ENCODE results near the gene ZNF75A. TPM values are rescaled to one million over a fixed set of nuclear protein-coding genes. Genes with fewer than 3 reads are reported as not detected.
"Not testable (repeated sequence)": the region's sequence is repeated elsewhere in the genome, so short reads cannot be mapped to it uniquely, and the experiment has no call there.

ZNF75A gene
- total RNA-seq, 1 donor from 2014 or later = 27.0 TPM

DNA sequence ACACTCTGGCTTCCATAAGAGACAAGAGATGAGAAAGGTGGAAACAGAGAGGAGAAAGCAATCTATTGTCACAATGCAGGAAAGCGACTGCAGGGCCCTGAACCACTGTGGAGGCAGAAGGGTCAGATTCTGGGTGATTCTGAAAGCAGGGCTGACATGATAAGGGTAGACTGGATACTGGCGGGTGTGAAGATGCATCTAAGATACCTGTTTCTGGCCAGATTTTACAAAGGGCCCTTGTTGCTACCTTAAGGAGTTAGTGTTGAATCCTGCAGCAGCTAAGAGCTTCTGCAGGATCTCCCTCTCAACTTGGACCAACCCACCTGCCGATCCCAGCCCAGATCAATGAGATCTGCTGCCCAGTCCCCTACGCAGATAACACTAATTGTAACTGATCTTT, 42.8 kb upstream of the ZNF75A start:
- DNase-seq (ENCODE audit: low spot score) = no peak
- Mint-ChIP-seq H3K9me3 (ENCODE audit: unreplicated experiment) (no peaks in the 10 kb centered on the region), H3K27me3 (ENCODE audit: unreplicated experiment) (peaks cover 7% of the 10 kb centered on the region), H3K27ac (ENCODE audit: unreplicated experiment) (no peak overlapping the region), H3K4me1 (ENCODE audit: unreplicated experiment) (peaks cover 2% of the 10 kb centered on the region), H3K4me3 (ENCODE audit: unreplicated experiment) (peak overlapping the region; percentile 43), H3K36me3 (ENCODE audit: low read depth, unreplicated experiment) (peaks cover 10% of the 10 kb centered on the region)
- no peak for TF ChIP-seq CTCF (IDR thresholded peaks at IDR 0.05; ENCODE audit: unreplicated experiment)

DNA sequence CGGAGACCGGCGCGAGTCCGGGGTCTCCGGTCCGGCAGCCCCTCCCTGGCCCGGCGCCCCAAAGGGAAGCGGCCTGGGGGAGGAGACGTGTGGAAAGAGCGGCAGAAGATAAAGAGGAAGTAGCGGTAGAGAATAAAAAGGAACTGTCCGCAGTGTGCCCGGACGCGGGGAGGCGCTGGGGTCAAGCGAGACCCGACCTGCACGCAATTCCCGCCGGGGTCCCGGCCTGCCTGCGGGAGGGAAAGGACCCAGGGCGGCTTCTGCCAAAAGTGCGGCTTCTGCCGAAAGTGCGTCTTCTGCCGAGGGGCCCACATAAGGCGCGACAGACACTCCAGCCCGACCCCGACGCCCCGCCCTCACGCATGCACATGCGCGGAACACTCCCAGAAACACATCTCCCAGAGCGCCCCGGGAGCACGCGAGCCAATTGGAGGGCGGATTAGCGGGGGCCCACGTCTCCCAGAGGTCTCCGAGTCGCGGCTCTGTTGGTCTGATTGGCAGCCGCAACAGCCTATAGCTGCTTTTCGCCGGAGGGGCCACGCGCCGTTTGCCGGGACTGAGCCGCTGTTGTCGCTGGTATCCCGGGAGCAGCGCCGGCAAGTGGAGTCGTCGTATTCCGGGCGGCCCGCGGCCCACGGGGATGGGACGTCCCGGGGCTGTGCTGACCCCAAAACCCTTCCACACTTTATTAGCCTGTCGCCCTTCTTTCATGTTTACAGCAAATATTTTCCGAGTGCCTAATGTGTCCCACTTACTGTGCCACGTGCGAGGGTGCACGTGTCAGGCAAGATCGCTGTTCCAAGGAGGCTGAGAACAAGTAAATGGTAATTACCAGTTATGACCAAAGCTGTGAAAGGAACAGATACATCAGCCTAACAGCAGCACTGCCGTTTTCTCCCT, 40.9 kb upstream of the ZNF75A start:
- peak; percentile 75 for DNase-seq (ENCODE audit: low spot score)
- H3K36me3 Mint-ChIP-seq (ENCODE audit: low read depth, unreplicated experiment) = peaks cover 14% of the 10 kb centered on the region
- H3K27ac Mint-ChIP-seq (ENCODE audit: unreplicated experiment) = peak overlapping the region; percentile 54
- H3K9me3 Mint-ChIP-seq (ENCODE audit: unreplicated experiment) = no peaks in the 10 kb centered on the region
- peak overlapping the region; percentile 76 for H3K4me3 Mint-ChIP-seq (ENCODE audit: unreplicated experiment)
- peaks cover 2% of the 10 kb centered on the region for H3K4me1 Mint-ChIP-seq (ENCODE audit: unreplicated experiment)
- TF ChIP-seq CTCF (IDR thresholded peaks at IDR 0.05; ENCODE audit: unreplicated experiment) = no peak
- H3K27me3 Mint-ChIP-seq (ENCODE audit: unreplicated experiment) = peaks cover 3% of the 10 kb centered on the region

DNA sequence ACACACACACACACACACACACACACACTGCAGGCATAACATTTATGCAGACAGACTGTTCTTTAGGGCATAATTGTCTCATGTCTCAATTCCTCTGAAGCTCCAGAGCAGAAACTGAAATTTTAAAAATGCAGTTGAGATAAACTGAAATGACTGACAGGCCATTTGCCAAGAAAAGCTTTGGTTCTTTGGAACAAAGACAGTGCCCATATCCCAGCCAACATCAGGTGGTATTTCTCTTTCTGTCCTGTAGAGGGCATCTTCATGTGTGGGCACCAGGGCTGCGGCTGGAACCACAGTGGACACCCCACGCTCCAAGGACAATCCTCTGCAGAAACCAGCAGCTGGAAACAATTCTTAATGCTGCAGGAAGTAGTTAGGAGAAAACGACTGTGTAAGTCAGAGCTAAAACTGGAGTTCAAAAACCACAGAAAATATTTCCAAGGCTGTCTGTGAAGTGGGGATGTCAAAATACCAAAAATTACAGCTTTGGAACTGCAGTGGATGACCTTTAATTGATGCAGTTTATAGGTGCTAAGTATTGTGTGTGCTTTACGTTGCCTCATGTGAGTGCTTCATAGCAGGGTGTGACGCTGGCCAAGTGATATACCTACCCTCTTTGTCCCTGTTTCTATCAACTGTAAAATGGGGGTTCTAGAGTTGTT, 38.3 kb upstream of the ZNF75A start:
- Mint-ChIP-seq H3K4me1 (ENCODE audit: unreplicated experiment) (peaks cover 2% of the 10 kb centered on the region), H3K27me3 (ENCODE audit: unreplicated experiment) (no peaks in the 10 kb centered on the region), H3K4me3 (ENCODE audit: unreplicated experiment) (peak overlapping the region; percentile 51), H3K9me3 (ENCODE audit: unreplicated experiment) (no peaks in the 10 kb centered on the region), H3K36me3 (ENCODE audit: low read depth, unreplicated experiment) (peaks cover 14% of the 10 kb centered on the region), H3K27ac (ENCODE audit: unreplicated experiment) (no peak overlapping the region)
- peak; percentile 63 for TF ChIP-seq CTCF (IDR thresholded peaks at IDR 0.05; ENCODE audit: unreplicated experiment)
- no peak for DNase-seq (ENCODE audit: low spot score)

GRCh38 chr16:3268294-3268693, 37.0 kb upstream of the ZNF75A start:
- no peak for DNase-seq (ENCODE audit: low spot score)
- H3K36me3 Mint-ChIP-seq (ENCODE audit: low read depth, unreplicated experiment) = peaks cover 8% of the 10 kb centered on the region
- no peak for TF ChIP-seq CTCF (IDR thresholded peaks at IDR 0.05; ENCODE audit: unreplicated experiment)
- H3K4me1 Mint-ChIP-seq (ENCODE audit: unreplicated experiment) = peaks cover 2% of the 10 kb centered on the region
- no peaks in the 10 kb centered on the region for H3K27me3 Mint-ChIP-seq (ENCODE audit: unreplicated experiment)
- H3K9me3 Mint-ChIP-seq (ENCODE audit: unreplicated experiment) = no peaks in the 10 kb centered on the region
- no peak overlapping the region for H3K27ac Mint-ChIP-seq (ENCODE audit: unreplicated experiment)
- no peak overlapping the region for H3K4me3 Mint-ChIP-seq (ENCODE audit: unreplicated experiment)

- not testable (repeated sequence) for H3K27ac Mint-ChIP-seq (ENCODE audit: unreplicated experiment); H3K36me3 Mint-ChIP-seq (ENCODE audit: low read depth, unreplicated experiment)
Observed at GRCh38 chr16:3270718-3271117, 34.6 kb upstream of the ZNF75A start.

GRCh38 chr16:3271281-3271680, 34.0 kb upstream of the ZNF75A start:
- not testable (repeated sequence) for H3K4me3 Mint-ChIP-seq (ENCODE audit: unreplicated experiment); H3K27ac Mint-ChIP-seq (ENCODE audit: unreplicated experiment); H3K36me3 Mint-ChIP-seq (ENCODE audit: low read depth, unreplicated experiment); H3K27me3 Mint-ChIP-seq (ENCODE audit: unreplicated experiment); DNase-seq (ENCODE audit: low spot score); H3K4me1 Mint-ChIP-seq (ENCODE audit: unreplicated experiment); H3K9me3 Mint-ChIP-seq (ENCODE audit: unreplicated experiment)

More at GRCh38 chr16:3270718-3271117, 34.6 kb upstream of the ZNF75A start:
- H3K9me3 Mint-ChIP-seq (ENCODE audit: unreplicated experiment); DNase-seq (ENCODE audit: low spot score); H3K4me1 Mint-ChIP-seq (ENCODE audit: unreplicated experiment); H3K4me3 Mint-ChIP-seq (ENCODE audit: unreplicated experiment); H3K27me3 Mint-ChIP-seq (ENCODE audit: unreplicated experiment): not testable (repeated sequence)
